ENCODE measurements around the gene SMIM38.

GRCh38 chr11:69172674-69173073, 16.9 kb downstream of the SMIM38 start:
- no peak for TF ChIP-seq CTCF (conservative IDR thresholded peaks at IDR 0.05; ENCODE audit: low read depth, low read length)
- TF ChIP-seq MAZ (IDR thresholded peaks at IDR 0.05; ENCODE audit: borderline replicate concordance, low read depth, low read length) = no peak
- no peak for TF ChIP-seq POLR2A (IDR thresholded peaks at IDR 0.05; ENCODE audit: low read depth, low read length)

Data from IMR-90 (cell line).